Caco-2 (cell line): Measurements from ENCODE around the gene KLF3. TPM values are rescaled to one million over a fixed set of nuclear protein-coding genes. Genes with fewer than 3 reads are reported as not detected.

Experiments
- BruUV-seq: library from RNA; stranded (reverse); fragments of 400-500 nt; replicated peaks from 2 replicates; lab custom pipeline; 2021; lab: Mats Ljungman, UMichigan
- CTCF ChIA-PET: fragments of 300-600 bp; sonication (Branson Sonifier 250); formaldehyde crosslinking; loops from one replicate; lab custom pipeline; 2022; ENCODE audit warnings: antibody characterized with exemption; lab: Charles Lee
- POLR2A ChIA-PET: fragments of 300-600 bp; sonication (Branson Sonifier 250); formaldehyde crosslinking; loops from one replicate; lab custom pipeline; 2022; ENCODE audit warnings: antibody characterized with exemption; lab: Charles Lee
- DNase-seq, 2 experiments: peaks; one replicate each; pipeline versions ENCODE4 v3.0.0 to v3.0.0-alpha.2; 2020 to 2022
- H3K27me3 ChIP-seq: replicated peaks from 2 replicates; pipeline ENCODE4 v1.6.0; 2011; ENCODE audit warnings: low read length; ENCODE audit not compliant: control insufficient read depth, insufficient read depth
- H3K36me3 ChIP-seq: 2 replicates; pipeline ENCODE4 v1.5.1; 2011; ENCODE audit warnings: low read length; ENCODE audit not compliant: control insufficient read depth, insufficient read depth
- H3K4me1 ChIP-seq: fragments of 250-450 bp; sonication (Bioruptor Pico); 2 replicates; pipeline ENCODE4 v1.5.1; 2020; ENCODE audit warnings: mild to moderate bottlenecking
- H3K4me3 ChIP-seq: 2 replicates; pipeline ENCODE4 v1.5.1; 2011; ENCODE audit warnings: low read depth, mild to moderate bottlenecking, control low read depth, low read length
- H3K9me3 ChIP-seq: fragments of 250-450 bp; sonication (Bioruptor Pico); 2 replicates; pipeline ENCODE4 v1.5.1; 2020; ENCODE audit warnings: mild to moderate bottlenecking, moderate library complexity
- H3K27ac Mint-ChIP-seq: one replicate; pipeline ENCODE4 v1.8.0; 2022; ENCODE audit warnings: mixed read lengths; ENCODE audit not compliant: unreplicated experiment
- H3K27me3 Mint-ChIP-seq: one replicate; pipeline ENCODE4 v1.8.0; 2022; ENCODE audit warnings: mixed read lengths; ENCODE audit not compliant: insufficient read depth, unreplicated experiment
- H3K36me3 Mint-ChIP-seq: one replicate; pipeline ENCODE4 v1.8.0; 2022; ENCODE audit warnings: mild to moderate bottlenecking, mixed read lengths; ENCODE audit not compliant: insufficient read depth, unreplicated experiment
- H3K4me1 Mint-ChIP-seq: one replicate; pipeline ENCODE4 v1.8.0; 2022; ENCODE audit warnings: low read depth, mixed read lengths; ENCODE audit not compliant: unreplicated experiment
- H3K4me3 Mint-ChIP-seq: one replicate; pipeline ENCODE4 v1.8.0; 2022; ENCODE audit warnings: mild to moderate bottlenecking, moderate library complexity, mixed read lengths; ENCODE audit not compliant: unreplicated experiment
- H3K9me3 Mint-ChIP-seq: one replicate; pipeline ENCODE4 v1.8.0; 2022; ENCODE audit warnings: mixed read lengths; ENCODE audit not compliant: unreplicated experiment
- intact Hi-C: fragments of 100-400 bp; cut with micrococcal nuclease; formaldehyde crosslinking; loops from one replicate; pipeline ENCODE4 v1.10.0; 2022; ENCODE audit not compliant: unreplicated experiment
- total RNA-seq: library from RNA; stranded (reverse); gene quantifications from 2 replicates; pipeline ENCODE4 v1.2.3, GENCODE V29; 2022
- TF ChIP-seq, protein P1 (sequence below), 2 experiments: fragments of 200-600 bp in 1 of 2; IDR thresholded peaks; 1 replicate in 1 of 2; 2 replicates in 1 of 2; pipeline versions ENCODE4 v1.5.1 to v1.8.0; 2011 to 2022; ENCODE audit warnings: antibody characterized with exemption in 1 of 2, control low read depth in 1 of 2, inconsistent platforms in 1 of 2, low read depth in 1 of 2, low read length in 1 of 2, mild to moderate bottlenecking in 1 of 2, moderate library complexity in 1 of 2; ENCODE audit not compliant: insufficient read depth in 1 of 2, severe bottlenecking in 1 of 2, unreplicated experiment in 1 of 2

Gene KLF3
- total RNA-seq, 1 experiment from 2014 or later: 34.8 TPM

DNA sequence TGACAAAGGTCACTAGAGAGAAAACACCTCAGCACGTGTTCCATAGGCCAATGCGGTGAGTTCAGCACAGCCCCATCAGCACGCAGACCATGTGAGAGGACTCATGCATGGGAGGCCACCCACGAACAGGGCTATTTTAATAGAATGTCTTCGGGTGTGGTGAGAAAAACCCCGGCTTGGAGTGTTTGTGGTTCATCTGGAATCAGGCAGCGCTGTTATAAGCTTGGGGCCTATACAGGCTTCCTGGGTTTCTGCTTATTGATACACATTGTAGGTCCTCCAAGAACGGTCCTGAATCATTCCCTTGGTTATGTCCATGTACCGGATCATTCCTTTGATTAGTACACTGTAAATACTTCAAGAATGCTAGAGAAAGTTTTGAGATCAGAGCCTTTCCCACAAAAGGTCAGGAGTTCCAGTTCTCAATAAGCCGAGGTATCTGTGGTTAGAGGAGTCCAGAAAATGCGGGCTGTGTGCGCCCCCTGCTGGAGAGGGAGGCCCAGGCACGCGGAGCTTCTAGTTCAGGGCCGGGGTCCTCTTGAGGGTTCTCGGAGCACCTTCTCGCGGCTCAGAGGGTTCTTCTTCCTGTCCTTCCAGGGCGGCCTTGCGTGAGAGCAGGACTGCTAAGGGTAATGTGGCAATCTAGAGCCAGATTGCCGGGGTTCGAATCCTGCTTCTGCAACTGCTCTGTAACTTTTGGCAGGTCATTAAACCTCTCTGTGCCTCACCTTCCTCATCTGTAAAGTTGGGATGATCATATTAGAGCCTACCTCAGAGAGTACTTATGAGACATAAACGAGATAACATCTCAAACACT, 67.0 kb downstream of the KLF3 start:
- no peaks in the 10 kb centered on the region for H3K4me1 ChIP-seq
- no peaks in the 10 kb centered on the region for H3K9me3 ChIP-seq
- no TSS peak for BruUV-seq
- no peak overlapping the region for H3K4me3 ChIP-seq
- ChIA-PET POLR2A (no interaction called here), CTCF (interaction anchor here (1.0 to 1.7 kb wide), 2 partner anchors 551 to 662 kb away, joined by 4 read pairs; no protein-coding TSS in a partner anchor)
- Mint-ChIP-seq H3K9me3 (peaks cover 21% of the 10 kb centered on the region), H3K36me3 (no peaks in the 10 kb centered on the region), H3K4me3 (no peak overlapping the region), H3K27ac (no peak overlapping the region), H3K4me1 (no peaks in the 10 kb centered on the region), H3K27me3 (no peaks in the 10 kb centered on the region)
- intact Hi-C loops: loop anchor here (1.0 to 5.0 kb wide), 3 partner anchors 56 to 664 kb away; no protein-coding TSS in a partner anchor
- H3K27me3 ChIP-seq: no peaks in the 10 kb centered on the region
- no peaks in the 10 kb centered on the region for H3K36me3 ChIP-seq
- peak; percentile 67 to 80 for DNase-seq
- TF ChIP-seq, protein P1, sequence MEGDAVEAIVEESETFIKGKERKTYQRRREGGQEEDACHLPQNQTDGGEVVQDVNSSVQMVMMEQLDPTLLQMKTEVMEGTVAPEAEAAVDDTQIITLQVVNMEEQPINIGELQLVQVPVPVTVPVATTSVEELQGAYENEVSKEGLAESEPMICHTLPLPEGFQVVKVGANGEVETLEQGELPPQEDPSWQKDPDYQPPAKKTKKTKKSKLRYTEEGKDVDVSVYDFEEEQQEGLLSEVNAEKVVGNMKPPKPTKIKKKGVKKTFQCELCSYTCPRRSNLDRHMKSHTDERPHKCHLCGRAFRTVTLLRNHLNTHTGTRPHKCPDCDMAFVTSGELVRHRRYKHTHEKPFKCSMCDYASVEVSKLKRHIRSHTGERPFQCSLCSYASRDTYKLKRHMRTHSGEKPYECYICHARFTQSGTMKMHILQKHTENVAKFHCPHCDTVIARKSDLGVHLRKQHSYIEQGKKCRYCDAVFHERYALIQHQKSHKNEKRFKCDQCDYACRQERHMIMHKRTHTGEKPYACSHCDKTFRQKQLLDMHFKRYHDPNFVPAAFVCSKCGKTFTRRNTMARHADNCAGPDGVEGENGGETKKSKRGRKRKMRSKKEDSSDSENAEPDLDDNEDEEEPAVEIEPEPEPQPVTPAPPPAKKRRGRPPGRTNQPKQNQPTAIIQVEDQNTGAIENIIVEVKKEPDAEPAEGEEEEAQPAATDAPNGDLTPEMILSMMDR (IDR thresholded peaks at IDR 0.05; ENCODE audit: insufficient read depth in 1 of 2, low read depth in 1 of 2, low read length in 1 of 2, severe bottlenecking in 1 of 2, unreplicated experiment in 1 of 2): peak; percentile 75 to 88

DNA sequence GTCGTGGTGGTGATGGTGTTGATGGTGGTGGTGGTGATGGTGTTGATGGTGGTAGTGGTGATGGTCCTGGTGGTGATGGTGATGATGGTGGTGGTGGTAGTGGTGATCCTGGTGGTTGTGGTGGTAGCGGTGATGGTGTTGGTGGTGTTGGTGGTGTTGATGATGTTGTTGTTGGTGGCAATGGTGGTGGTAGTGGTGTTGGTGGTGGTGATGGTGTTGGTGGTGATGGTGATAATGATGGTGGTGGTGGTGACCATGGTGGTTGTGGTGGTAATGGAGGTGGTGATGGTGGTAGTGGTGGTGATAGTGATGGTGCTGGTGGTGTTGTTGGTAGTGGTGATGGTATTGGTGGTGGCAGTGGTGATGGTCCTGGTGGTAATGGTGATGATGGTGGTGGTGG, 69.7 kb downstream of the KLF3 start:
- Mint-ChIP-seq H3K4me3 (no peak overlapping the region), H3K27me3 (no peaks in the 10 kb centered on the region), H3K27ac (no peak overlapping the region), H3K36me3 (no peaks in the 10 kb centered on the region), H3K9me3 (peaks cover 21% of the 10 kb centered on the region), H3K4me1 (no peaks in the 10 kb centered on the region)
- ChIA-PET POLR2A (no interaction called here), CTCF (interaction anchor here (2.0 kb wide), 1 partner anchor 49 kb away, joined by 5 read pairs; the partner anchor contains the start of gene TLR10)
- Histone ChIP-seq H3K27me3 (no peaks in the 10 kb centered on the region), H3K36me3 (no peaks in the 10 kb centered on the region), H3K4me3 (no peak overlapping the region), H3K4me1 (no peaks in the 10 kb centered on the region), H3K9me3 (no peaks in the 10 kb centered on the region)
- no TSS peak for BruUV-seq
- TF ChIP-seq, protein P1 (IDR thresholded peaks at IDR 0.05; ENCODE audit: insufficient read depth in 1 of 2, low read depth in 1 of 2, low read length in 1 of 2, severe bottlenecking in 1 of 2, unreplicated experiment in 1 of 2): no peak
- intact Hi-C loops: loop anchor here (5.0 kb wide), 1 partner anchor 666 kb away; no protein-coding TSS in a partner anchor
- no peak for DNase-seq

DNA sequence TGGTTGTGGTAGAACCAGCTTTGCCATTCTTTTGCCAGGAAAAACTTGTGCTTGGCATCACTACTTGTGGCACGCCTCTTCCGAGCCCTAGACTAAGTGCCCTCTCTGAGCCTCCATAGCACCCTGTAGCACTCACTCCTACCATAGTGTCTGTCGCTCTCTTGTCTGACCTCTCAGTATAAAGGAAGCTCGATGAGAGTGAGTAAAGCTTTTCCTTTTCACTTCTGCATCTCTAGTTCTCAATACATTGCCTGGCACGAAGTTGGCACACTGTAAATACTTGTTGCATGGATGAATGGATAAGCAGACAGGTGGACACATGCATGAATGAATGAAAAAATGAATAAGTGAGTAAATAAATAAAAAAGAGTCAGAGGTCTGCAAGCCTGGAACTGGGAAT, 70.4 kb downstream of the KLF3 start:
- BruUV-seq: no TSS peak
- Mint-ChIP-seq H3K4me1 (no peaks in the 10 kb centered on the region), H3K4me3 (no peak overlapping the region), H3K27ac (no peak overlapping the region), H3K27me3 (no peaks in the 10 kb centered on the region), H3K36me3 (no peaks in the 10 kb centered on the region), H3K9me3 (peaks cover 21% of the 10 kb centered on the region)
- Histone ChIP-seq H3K36me3 (no peaks in the 10 kb centered on the region), H3K4me3 (no peak overlapping the region), H3K27me3 (no peaks in the 10 kb centered on the region), H3K9me3 (no peaks in the 10 kb centered on the region), H3K4me1 (no peaks in the 10 kb centered on the region)
- no peak for DNase-seq
- POLR2A ChIA-PET: no interaction called here
- TF ChIP-seq, protein P1 (IDR thresholded peaks at IDR 0.05; ENCODE audit: insufficient read depth in 1 of 2, low read depth in 1 of 2, low read length in 1 of 2, severe bottlenecking in 1 of 2, unreplicated experiment in 1 of 2): no peak
- intact Hi-C loops: loop anchor here (5.0 kb wide), 1 partner anchor 667 kb away; no protein-coding TSS in a partner anchor
- CTCF ChIA-PET: interaction anchor here (0.6 to 2.0 kb wide), 2 partner anchors 48 to 512 kb away, joined by 4 to 5 read pairs; partner anchors contain the start of gene TLR10
